Hepatocyte (in vitro differentiated cells): ENCODE data around the gene E2F8.

Experiments used
- EZH2 ChIP-seq: fragments of 200-600 bp; sonication (generic); IDR thresholded peaks from 2 replicates; pipeline ENCODE4 v1.6.1; 2016; ENCODE audit warnings: antibody characterized with exemption, mild to moderate bottlenecking, borderline replicate concordance
- EZH2phosphoT487 ChIP-seq: fragments of 200-600 bp; sonication (generic); IDR thresholded peaks from one replicate; pipeline ENCODE4 v1.6.1; 2018; ENCODE audit warnings: antibody characterized with exemption, mild to moderate bottlenecking, low read depth, moderate library complexity; ENCODE audit not compliant: unreplicated experiment, severe bottlenecking
- TF ChIP-seq, protein P1 (sequence below): fragments of 200-600 bp; sonication (generic); IDR thresholded peaks from 2 replicates; pipeline ENCODE4 v1.5.1; 2016; ENCODE audit warnings: antibody characterized with exemption, mild to moderate bottlenecking; ENCODE audit not compliant: poor library complexity

DNA sequence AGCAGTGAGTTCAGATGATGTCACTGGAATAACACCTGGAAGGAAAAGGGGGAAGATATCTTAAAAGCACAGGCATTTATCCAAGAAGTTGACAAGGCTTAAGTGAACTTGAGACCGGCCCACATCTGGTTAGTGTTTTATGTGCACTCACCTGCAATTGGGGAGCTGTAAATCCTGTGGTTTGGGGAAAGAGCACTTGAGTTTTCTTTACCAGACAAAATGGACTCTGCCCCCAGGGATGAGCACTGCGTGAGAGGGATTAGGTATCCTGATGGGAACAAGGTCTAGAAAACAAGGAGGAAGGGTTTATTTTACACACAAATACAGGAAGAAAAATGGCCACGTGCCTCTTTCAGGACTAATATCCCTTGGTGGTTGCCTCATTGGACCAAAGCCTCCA is 15.2 kb downstream of the E2F8 start:
- no peak for TF ChIP-seq EZH2phosphoT487
- TF ChIP-seq, protein P1, sequence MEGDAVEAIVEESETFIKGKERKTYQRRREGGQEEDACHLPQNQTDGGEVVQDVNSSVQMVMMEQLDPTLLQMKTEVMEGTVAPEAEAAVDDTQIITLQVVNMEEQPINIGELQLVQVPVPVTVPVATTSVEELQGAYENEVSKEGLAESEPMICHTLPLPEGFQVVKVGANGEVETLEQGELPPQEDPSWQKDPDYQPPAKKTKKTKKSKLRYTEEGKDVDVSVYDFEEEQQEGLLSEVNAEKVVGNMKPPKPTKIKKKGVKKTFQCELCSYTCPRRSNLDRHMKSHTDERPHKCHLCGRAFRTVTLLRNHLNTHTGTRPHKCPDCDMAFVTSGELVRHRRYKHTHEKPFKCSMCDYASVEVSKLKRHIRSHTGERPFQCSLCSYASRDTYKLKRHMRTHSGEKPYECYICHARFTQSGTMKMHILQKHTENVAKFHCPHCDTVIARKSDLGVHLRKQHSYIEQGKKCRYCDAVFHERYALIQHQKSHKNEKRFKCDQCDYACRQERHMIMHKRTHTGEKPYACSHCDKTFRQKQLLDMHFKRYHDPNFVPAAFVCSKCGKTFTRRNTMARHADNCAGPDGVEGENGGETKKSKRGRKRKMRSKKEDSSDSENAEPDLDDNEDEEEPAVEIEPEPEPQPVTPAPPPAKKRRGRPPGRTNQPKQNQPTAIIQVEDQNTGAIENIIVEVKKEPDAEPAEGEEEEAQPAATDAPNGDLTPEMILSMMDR: no peak
- TF ChIP-seq EZH2: no peak
